Parathyroid adenoma (tissue), 2 donors: ENCODE data around the gene RAB40C.

ENCODE experiments used
- H2AFZ ChIP-seq: fragments of 300-600 bp; sonication (generic); one replicate; pipeline ENCODE4 v1.7.0; 2017; ENCODE audit warnings: antibody characterized with exemption, mild to moderate bottlenecking
- H3K27ac ChIP-seq: fragments of 300-600 bp; sonication (generic); one replicate; pipeline ENCODE4 v1.7.0; 2017
- H3K27me3 ChIP-seq: fragments of 300-600 bp; sonication (generic); one replicate; pipeline ENCODE4 v1.7.0; 2017; ENCODE audit warnings: low read length; ENCODE audit not compliant: control insufficient read depth, insufficient read depth
- H3K36me3 ChIP-seq: fragments of 300-600 bp; sonication (generic); one replicate; pipeline ENCODE4 v1.7.0; 2017; ENCODE audit warnings: low read length; ENCODE audit not compliant: control insufficient read depth, insufficient read depth
- H3K4me1 ChIP-seq: fragments of 300-600 bp; sonication (generic); one replicate; pipeline ENCODE4 v1.7.0; 2017; ENCODE audit warnings: control low read depth
- H3K4me2 ChIP-seq: fragments of 300-600 bp; sonication (generic); one replicate; pipeline ENCODE4 v1.7.0; 2017; ENCODE audit warnings: low read length
- H3K4me3 ChIP-seq: fragments of 300-600 bp; sonication (generic); one replicate; pipeline ENCODE4 v1.7.0; 2017; ENCODE audit warnings: low read depth, low read length
- H3K79me2 ChIP-seq: fragments of 300-600 bp; sonication (generic); one replicate; pipeline ENCODE4 v1.7.0; 2017; ENCODE audit warnings: control low read depth
- H3K9ac ChIP-seq: fragments of 300-600 bp; sonication (generic); one replicate; pipeline ENCODE4 v1.7.0; 2017; ENCODE audit warnings: mild to moderate bottlenecking
- H3K9me3 ChIP-seq: fragments of 300-600 bp; sonication (generic); one replicate; pipeline ENCODE4 v1.7.0; 2017; ENCODE audit warnings: low read length; ENCODE audit not compliant: control insufficient read depth
- TF ChIP-seq, protein P1 (sequence below): fragments of 300-600 bp; sonication (generic); IDR thresholded peaks from one replicate; pipeline ENCODE4 v1.7.0; 2017; ENCODE audit warnings: antibody characterized with exemption, mild to moderate bottlenecking
- donor health status: primary hyperparathyroidism.

The RAB40C gene

DNA sequence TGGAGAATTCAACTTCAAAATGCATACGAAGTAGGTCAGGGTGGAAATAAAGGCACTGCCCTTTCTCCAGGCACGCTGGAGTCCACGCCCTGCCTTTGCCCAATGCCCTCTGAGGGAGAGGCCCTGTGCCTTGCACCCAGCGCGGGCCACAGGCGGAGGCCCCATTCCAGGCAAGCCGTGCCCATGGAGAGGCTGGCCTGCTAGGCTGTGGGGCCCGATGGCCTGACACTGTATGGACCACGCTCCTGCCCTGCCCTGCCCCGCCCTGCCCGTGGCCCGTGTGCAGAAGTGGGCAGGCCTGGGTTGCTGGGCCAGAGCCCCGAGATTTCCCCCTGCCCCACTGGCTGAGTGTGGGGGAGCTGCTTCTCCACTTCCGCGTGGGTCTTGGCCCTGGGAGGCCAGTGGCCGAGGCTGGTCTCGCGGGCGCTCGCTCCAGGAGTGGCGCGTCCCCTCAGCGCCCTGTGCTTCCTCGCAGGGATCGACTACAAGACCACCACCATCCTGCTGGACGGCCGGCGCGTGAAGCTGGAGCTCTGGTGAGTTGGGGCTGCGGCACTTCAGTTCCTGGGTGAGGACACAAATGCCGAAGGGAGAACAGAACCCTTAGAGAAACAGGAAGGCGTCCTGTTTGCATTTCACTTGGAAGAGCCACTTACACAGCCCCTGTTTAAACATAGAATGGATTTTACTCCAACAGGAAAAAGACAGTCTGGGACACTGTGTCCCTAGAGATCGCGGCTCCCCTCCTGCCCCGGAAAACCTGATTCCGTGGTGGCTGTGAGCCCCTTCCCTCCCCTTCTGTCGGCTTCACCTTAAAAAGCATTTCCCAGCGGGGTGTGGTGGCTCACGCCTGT, 27.1 kb downstream of the RAB40C start:
- Histone ChIP-seq H3K27ac (no peak overlapping the region), H3K4me1 (peaks cover 6% of the 10 kb centered on the region), H3K79me2 (peaks cover 11% of the 10 kb centered on the region), H3K9ac (no peak overlapping the region), H3K4me2 (no peak overlapping the region), H3K4me3 (no peak overlapping the region), H2AFZ (no peak overlapping the region), H3K9me3 (no peaks in the 10 kb centered on the region), H3K27me3 (no peaks in the 10 kb centered on the region), H3K36me3 (no peaks in the 10 kb centered on the region)
- TF ChIP-seq, protein P1, sequence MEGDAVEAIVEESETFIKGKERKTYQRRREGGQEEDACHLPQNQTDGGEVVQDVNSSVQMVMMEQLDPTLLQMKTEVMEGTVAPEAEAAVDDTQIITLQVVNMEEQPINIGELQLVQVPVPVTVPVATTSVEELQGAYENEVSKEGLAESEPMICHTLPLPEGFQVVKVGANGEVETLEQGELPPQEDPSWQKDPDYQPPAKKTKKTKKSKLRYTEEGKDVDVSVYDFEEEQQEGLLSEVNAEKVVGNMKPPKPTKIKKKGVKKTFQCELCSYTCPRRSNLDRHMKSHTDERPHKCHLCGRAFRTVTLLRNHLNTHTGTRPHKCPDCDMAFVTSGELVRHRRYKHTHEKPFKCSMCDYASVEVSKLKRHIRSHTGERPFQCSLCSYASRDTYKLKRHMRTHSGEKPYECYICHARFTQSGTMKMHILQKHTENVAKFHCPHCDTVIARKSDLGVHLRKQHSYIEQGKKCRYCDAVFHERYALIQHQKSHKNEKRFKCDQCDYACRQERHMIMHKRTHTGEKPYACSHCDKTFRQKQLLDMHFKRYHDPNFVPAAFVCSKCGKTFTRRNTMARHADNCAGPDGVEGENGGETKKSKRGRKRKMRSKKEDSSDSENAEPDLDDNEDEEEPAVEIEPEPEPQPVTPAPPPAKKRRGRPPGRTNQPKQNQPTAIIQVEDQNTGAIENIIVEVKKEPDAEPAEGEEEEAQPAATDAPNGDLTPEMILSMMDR: no peak

DNA sequence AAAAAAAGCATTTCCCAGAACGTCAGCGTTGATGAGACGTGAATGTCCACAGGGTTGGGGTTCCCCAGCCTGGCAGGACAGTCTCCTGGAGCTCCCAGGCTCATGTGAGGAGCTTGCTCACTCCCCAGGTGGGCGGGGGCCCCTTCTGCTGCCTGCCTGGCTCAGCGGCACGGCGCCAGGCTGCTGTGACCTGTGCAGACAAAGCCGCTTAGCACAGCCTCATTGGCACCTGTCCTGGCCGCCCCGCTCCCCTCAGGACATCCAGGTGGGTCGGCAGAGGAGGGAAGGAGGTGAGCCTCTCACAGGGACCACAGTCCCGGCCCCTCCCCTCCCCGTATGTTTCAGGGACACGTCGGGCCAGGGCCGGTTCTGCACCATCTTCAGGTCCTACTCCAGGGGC, 28.0 kb downstream of the RAB40C start:
- no peak overlapping the region for H3K4me3 ChIP-seq
- H3K4me1 ChIP-seq: peaks cover 7% of the 10 kb centered on the region
- TF ChIP-seq, protein P1: no peak

DNA sequence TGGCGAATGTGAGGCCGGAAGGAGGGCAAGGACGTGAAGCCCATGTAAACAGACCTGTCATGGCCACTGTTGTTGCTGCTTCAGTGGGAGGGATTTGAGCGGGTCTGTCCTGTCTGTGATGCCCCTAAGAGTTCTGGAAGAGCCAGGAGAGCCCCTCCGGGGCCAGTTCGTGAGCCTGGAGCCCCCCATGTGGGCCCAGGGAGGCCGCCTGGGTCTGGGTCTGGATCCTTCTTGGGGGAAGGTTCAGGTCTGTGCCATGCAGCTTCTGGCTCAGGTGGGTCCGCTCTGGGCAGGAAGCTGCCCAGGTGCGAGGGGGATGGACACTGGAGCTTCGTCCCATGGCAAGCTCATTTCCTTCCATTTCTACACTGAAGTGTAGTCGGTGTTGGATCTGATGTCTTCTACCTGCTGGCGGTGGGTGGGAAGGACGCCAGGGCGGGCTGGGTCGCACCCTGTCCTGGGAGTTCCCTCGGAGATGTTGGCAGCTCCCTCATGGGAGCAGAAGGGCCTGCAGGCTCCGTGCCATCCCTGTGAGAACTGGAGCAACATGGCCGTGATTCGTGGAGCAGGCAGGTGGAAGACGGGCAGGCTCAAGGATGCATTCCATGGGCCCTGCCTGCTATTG, 29.7 kb downstream of the RAB40C start:
- Histone ChIP-seq H3K79me2 (peaks cover 8% of the 10 kb centered on the region), H3K27me3 (no peaks in the 10 kb centered on the region), H3K4me1 (peaks cover 7% of the 10 kb centered on the region), H3K27ac (no peak overlapping the region), H3K9ac (no peak overlapping the region), H3K4me3 (no peak overlapping the region), H3K36me3 (no peaks in the 10 kb centered on the region), H3K4me2 (no peak overlapping the region), H2AFZ (no peak overlapping the region), H3K9me3 (no peaks in the 10 kb centered on the region)
- TF ChIP-seq, protein P1: no peak

More for the DNA sequence above, 28.0 kb downstream of the RAB40C start:
- Histone ChIP-seq H3K27ac (no peak overlapping the region), H3K27me3 (no peaks in the 10 kb centered on the region), H3K9me3 (no peaks in the 10 kb centered on the region), H2AFZ (no peak overlapping the region), H3K4me2 (no peak overlapping the region), H3K79me2 (peaks cover 11% of the 10 kb centered on the region), H3K36me3 (no peaks in the 10 kb centered on the region), H3K9ac (no peak overlapping the region)

DNA sequence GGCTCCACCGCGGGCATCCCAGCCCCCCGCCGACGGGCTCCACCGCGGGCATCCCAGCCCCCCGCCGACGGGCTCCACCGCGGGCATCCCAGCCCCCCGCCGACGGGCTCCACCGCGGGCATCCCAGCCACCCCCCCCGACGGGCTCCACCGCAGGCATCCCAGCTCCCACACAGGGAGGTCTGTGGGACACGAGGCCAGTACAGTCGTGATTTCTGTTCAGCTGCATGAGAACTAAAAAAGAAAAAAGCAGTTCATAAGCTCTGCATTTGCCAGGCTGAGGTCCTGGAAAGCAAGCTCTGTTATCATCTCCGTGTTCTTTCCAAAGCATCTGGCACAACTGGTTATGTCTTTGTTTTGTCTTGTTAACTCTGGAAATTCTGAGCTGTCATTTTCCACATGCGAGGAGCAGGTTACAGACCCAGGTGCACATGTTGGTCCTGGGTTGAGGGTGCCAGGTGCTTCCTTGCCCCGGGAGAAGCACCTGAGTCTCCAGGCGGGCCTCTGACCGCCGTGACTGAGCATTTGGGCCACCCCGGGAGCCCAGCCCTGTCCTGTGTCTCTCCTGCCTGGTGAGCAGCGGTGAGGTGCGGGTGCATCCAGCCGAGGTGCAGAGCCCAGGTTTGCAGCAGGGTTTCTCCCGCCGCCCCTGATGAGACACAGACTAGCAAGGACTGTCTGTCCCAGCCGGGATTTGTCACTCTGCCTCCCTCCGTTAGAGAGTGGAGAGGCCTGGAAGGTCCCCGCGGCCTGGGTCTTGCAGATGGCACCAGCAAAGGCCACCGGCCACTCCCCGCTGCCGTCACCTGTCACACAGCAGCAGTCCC, 31.0 kb downstream of the RAB40C start:
- H3K9ac ChIP-seq: no peak overlapping the region
- peaks cover 7% of the 10 kb centered on the region for H3K4me1 ChIP-seq
- no peak overlapping the region for H3K4me2 ChIP-seq
- no peak overlapping the region for H3K4me3 ChIP-seq
- H3K9me3 ChIP-seq: no peaks in the 10 kb centered on the region
- H3K79me2 ChIP-seq: peaks cover 3% of the 10 kb centered on the region
- no peaks in the 10 kb centered on the region for H3K36me3 ChIP-seq
- no peak overlapping the region for H2AFZ ChIP-seq
- H3K27ac ChIP-seq: no peak overlapping the region
- H3K27me3 ChIP-seq: no peaks in the 10 kb centered on the region
- TF ChIP-seq, protein P1: no peak
